Astrocyte (in vitro differentiated cells and primary cell): ENCODE results near the gene POGZ.

Experiments
- CTCF ChIP-seq: IDR thresholded peaks from 2 replicates; pipeline ENCODE4 v1.5.1; 2011; ENCODE audit warnings: low read depth, mild to moderate bottlenecking, inconsistent platforms, low read length, moderate library complexity; ENCODE audit not compliant: insufficient read depth
- EZH2 ChIP-seq: IDR thresholded peaks from 2 replicates; pipeline ENCODE4 v1.6.1; 2012; ENCODE audit warnings: mild to moderate bottlenecking, low read length, inconsistent platforms; ENCODE audit not compliant: insufficient read depth

- TF ChIP-seq CTCF (no peak), EZH2 (no peak)
Measured at GRCh38 chr1:151361883-151362282, 97.4 kb downstream of the POGZ start.
